CD4-positive, alpha-beta T cell treated with Interleukin-1 beta for 1 hour (primary cell): ENCODE data around the gene PRPF18.
A peak's percentile ranks its signal among the peaks of the same experiment; 100 is the strongest.

Experiments used
- DNase-seq, 2 donors: peaks; one replicate each; pipeline ENCODE4 v3.0.0-alpha.2; 2020 to 2022

The PRPF18 gene

DNA sequence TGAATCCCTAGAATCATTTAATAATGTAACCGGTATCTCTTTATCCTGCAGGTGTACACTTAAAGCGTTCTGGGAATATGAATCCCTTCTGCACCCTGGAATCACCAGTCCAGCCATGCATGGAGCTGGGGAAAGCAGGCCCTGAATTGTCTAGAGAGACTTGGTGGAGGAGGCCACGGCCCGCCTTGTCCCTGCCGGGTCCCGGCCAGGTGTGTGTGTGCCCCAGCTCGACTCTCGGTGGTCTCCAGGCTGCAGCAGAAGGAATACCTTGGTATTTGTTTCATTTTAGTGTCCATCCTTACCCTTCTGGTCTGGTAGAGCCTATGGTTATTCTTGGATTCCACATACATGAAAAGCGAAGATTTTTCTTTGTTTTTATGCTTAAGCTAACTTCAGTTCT, 58.1 kb downstream of the PRPF18 start:
- no peak for DNase-seq

GRCh38 chr10:13648425-13648824, 61.7 kb downstream of the PRPF18 start:
- no peak for DNase-seq

DNA sequence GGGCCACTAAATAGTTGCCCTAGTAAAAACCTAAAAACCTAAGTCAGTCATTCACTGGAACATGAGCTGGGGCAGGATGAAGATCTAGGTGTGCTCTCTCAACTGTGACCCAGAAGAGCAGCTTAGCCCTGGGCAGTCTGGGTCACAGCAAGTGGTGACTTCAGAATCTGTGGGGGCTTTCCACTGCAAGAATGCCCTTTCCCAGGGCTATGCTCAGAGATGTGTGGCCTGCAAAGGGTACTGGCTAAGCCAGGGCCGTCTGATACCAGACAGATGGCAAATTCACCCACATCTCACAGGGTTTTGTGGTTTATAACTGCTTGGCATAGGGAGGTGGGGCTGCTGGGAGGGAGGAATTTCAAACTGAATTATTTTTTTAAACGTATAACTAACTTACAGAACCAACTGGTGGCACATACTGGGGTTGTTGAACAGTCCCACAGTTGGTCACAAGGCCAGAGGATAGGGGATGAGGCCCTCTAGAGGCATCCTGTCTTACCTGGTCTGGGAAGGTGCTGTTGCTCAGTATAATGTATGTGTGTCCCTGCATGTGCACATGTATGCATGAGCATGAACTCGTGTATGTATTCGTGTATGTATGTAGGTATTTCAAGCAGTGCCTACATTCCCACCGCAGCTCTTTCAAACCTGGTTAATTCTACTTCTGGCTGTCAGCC, 63.2 kb downstream of the PRPF18 start:
- no peak for DNase-seq

GRCh38 chr10:13650961-13651360, 64.2 kb downstream of the PRPF18 start:
- DNase-seq, result no peak

DNA sequence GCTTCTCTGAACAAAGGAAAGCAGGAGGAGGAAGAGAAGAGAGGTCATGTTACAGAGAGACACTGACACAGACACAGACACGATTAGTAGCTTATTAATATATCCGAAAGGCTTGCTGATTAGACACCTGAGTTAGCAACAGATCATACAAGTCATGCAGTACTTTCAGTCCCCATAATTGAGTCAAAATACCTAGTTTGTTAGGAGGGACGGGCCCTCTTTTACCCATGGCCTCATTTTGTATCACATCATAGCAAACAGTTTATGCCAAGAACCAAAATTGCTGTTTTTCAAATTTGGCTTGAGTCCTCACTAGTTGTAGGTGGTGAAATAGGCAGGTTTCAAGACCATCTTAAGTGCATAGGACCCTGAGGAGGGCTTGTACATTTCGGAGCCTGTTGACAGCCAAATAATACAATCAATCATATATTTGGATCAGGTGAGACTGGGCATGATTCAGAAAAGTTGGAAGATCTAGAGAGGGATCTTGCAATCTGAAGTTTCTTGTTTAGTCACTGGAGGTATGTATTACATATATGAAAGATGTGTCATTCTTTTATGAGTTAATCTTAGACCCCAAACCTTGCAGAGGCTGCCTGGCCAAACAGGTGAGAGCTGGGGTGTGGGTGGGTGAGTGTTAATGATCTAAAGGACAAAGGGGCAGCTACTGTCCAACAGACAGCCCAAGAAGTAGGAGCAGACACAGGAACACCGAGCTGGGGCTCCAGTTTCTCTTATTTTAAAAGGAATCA, 65.4 kb downstream of the PRPF18 start:
- no peak for DNase-seq

- DNase-seq, result no peak
These were observed 66.1 kb downstream of the PRPF18 start for GRCh38 chr10:13652860-13653259.

- DNase-seq, result no peak
These were observed 67.5 kb downstream of the PRPF18 start for GRCh38 chr10:13654118-13654830.

- DNase-seq, result no peak
These were observed 68.1 kb downstream of the PRPF18 start for GRCh38 chr10:13654846-13655245.

GRCh38 chr10:13656337-13657100, 69.8 kb downstream of the PRPF18 start:
- no peak for DNase-seq

- no peak for DNase-seq
These were observed 70.4 kb downstream of the PRPF18 start for GRCh38 chr10:13657101-13657680.

DNA sequence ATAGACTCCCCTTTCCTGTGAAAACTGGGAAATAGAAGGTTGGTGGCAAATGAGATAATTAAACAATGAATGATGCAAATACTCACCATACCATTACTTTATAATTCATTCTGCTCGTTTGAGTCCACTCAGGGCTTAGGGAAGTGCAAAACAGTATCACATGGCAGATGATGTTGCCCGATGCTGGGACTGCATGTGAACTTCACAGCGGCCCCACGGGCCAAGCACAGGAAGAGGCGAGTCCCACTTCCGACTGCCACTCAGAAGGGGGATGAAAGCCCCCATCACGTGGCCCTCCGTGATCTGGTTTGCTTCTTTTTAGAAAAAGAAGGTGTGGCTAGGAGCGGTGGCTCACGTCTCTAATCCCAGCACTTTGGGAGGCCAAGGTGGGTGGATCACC, 71.5 kb downstream of the PRPF18 start:
- DNase-seq, result no peak

GRCh38 chr10:13658871-13659685, 72.3 kb downstream of the PRPF18 start:
- peak in 1 of 2 donors; percentile 10 for DNase-seq

- DNase-seq, result peak; percentile 57 to 65
These were observed 73.3 kb downstream of the PRPF18 start for GRCh38 chr10:13659887-13660550.

- no peak for DNase-seq
These were observed 73.8 kb downstream of the PRPF18 start for GRCh38 chr10:13660551-13660920.

DNA sequence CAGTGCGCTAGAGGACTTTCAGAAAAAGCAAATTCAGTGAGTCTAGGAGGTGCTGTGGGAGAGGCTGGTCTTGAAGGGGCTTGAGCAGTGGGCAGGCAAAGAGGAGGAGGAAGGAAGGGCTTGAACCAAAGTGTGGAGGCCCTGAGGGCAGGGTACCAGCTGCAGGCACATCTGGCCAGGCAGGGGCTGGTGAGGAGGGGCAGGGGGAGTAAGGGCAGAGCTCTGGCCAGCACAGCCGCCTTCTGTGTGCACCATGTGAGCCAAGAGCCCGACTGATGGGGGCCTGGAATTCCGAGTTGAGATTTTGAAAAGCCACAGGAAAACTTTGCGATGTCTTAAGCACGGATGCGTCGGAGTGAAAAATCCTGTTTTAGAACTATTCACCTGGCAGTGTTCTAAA, 74.5 kb downstream of the PRPF18 start:
- no peak for DNase-seq

GRCh38 chr10:13665516-13666262, 78.9 kb downstream of the PRPF18 start:
- no peak for DNase-seq

DNA sequence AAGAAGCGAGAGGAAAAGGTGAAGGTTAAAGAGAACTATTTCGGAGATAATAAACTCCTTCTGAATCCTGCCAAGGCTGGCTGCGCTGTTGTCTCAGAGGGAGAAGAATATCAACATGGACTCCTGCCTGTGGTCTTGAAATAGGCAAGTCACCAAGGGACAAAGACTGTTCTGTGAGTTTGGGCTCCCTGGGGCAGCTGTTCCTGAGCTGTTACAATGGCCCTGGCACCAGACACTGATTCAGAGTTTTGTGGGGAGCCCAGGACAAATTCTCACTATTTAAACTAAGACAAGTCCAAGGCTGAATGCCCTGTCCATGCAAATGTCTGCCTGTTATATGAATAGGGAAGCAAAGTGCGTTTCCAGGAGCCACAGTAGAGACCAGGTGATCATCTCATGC, 81.4 kb downstream of the PRPF18 start:
- DNase-seq, result no peak

- DNase-seq, result no peak
These were observed 82.6 kb downstream of the PRPF18 start for GRCh38 chr10:13669182-13669855.

DNA sequence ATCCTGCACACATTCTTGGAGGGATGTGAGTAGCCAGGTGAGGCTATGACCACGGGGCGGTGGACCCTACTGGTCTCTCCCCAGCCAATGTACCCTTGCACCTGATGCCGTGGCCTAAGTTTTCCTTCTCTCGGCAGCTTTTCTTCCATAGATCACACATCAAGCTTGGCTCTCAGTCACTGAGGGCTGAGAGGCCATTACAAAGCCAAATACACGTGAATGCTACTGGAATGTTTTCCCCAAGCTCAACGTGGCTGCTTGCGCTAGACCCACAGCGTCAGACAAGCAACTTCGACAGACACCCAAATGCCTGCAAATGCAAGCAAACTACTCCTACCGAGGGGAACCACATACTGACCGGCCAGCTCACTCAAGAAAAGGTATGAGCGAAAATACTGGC, 83.1 kb downstream of the PRPF18 start:
- no peak for DNase-seq

- no peak for DNase-seq
These were observed 83.5 kb downstream of the PRPF18 start for GRCh38 chr10:13670311-13670710.
